Measurements from ENCODE around the gene SUPT4H1.

Gene SUPT4H1

GRCh38 chr17:58308173-58308984, 43.6 kb downstream of the SUPT4H1 start:
- Histone ChIP-seq H3K36me3 (replicated peaks; ENCODE audit: low read depth, low read length) (peaks cover 3% of the 10 kb centered on the region), H2AFZ (ENCODE audit: low read depth, low read length) (no peak overlapping the region), H3K4me2 (ENCODE audit: low read length) (no peak overlapping the region), H3K4me3 (ENCODE audit: low read length) (no peak overlapping the region), H3K4me1 (ENCODE audit: low read length) (peaks cover 7% of the 10 kb centered on the region), H3K9ac (ENCODE audit: low read length) (no peak overlapping the region), H3K27ac (ENCODE audit: low read length) (no peak overlapping the region), H3K9me3 (ENCODE audit: insufficient read depth, low read length) (no peaks in the 10 kb centered on the region), H3K27me3 (ENCODE audit: low read depth, low read length) (no peaks in the 10 kb centered on the region), H4K20me1 (ENCODE audit: insufficient read depth, low read length) (no peaks in the 10 kb centered on the region), H3K79me2 (ENCODE audit: low read length) (no peaks in the 10 kb centered on the region)
- TF ChIP-seq CTCF (IDR thresholded peaks at IDR 0.05; ENCODE audit: low read depth, low read length) (peak; percentile 22; the same call in 1 of the 2 replicates), EZH2phosphoT487 (IDR thresholded peaks at IDR 0.05; ENCODE audit: low read depth) (no peak)

- Histone ChIP-seq H3K36me3 (replicated peaks; ENCODE audit: low read depth, low read length) (peaks cover 3% of the 10 kb centered on the region), H3K4me2 (ENCODE audit: low read length) (no peak overlapping the region), H3K9ac (ENCODE audit: low read length) (no peak overlapping the region), H4K20me1 (ENCODE audit: insufficient read depth, low read length) (no peaks in the 10 kb centered on the region), H3K4me3 (ENCODE audit: low read length) (no peak overlapping the region), H3K79me2 (ENCODE audit: low read length) (no peaks in the 10 kb centered on the region), H3K9me3 (ENCODE audit: insufficient read depth, low read length) (no peaks in the 10 kb centered on the region), H3K4me1 (ENCODE audit: low read length) (peaks cover 7% of the 10 kb centered on the region), H3K27ac (ENCODE audit: low read length) (no peak overlapping the region), H2AFZ (ENCODE audit: low read depth, low read length) (no peak overlapping the region), H3K27me3 (ENCODE audit: low read depth, low read length) (no peaks in the 10 kb centered on the region)
- TF ChIP-seq EZH2phosphoT487 (IDR thresholded peaks at IDR 0.05; ENCODE audit: low read depth) (no peak), CTCF (IDR thresholded peaks at IDR 0.05; ENCODE audit: low read depth, low read length) (no peak)
These were observed 44.4 kb downstream of the SUPT4H1 start for GRCh38 chr17:58307468-58308172.

GRCh38 chr17:58306131-58306951, 45.7 kb downstream of the SUPT4H1 start:
- TF ChIP-seq EZH2phosphoT487 (IDR thresholded peaks at IDR 0.05; ENCODE audit: low read depth) (no peak), CTCF (IDR thresholded peaks at IDR 0.05; ENCODE audit: low read depth, low read length) (no peak)
- Histone ChIP-seq H3K4me1 (ENCODE audit: low read length) (peaks cover 7% of the 10 kb centered on the region), H3K79me2 (ENCODE audit: low read length) (no peaks in the 10 kb centered on the region), H3K27ac (ENCODE audit: low read length) (no peak overlapping the region), H3K4me3 (ENCODE audit: low read length) (no peak overlapping the region), H4K20me1 (ENCODE audit: insufficient read depth, low read length) (no peaks in the 10 kb centered on the region), H2AFZ (ENCODE audit: low read depth, low read length) (no peak overlapping the region), H3K4me2 (ENCODE audit: low read length) (no peak overlapping the region), H3K9ac (ENCODE audit: low read length) (no peak overlapping the region), H3K9me3 (ENCODE audit: insufficient read depth, low read length) (no peaks in the 10 kb centered on the region), H3K27me3 (ENCODE audit: low read depth, low read length) (no peaks in the 10 kb centered on the region), H3K36me3 (replicated peaks; ENCODE audit: low read depth, low read length) (peaks cover 3% of the 10 kb centered on the region)

Measured in OCI-LY3 (cell line).